Activated CD4-positive, alpha-beta T cell treated with anti-CD3 and anti-CD28 coated beads, Interleukin-2, amount 10 ng/mL, durations not matched to agents 7 days and 5 days (primary cell): ENCODE results near the gene ATAD2B. TPM values are rescaled to one million over a fixed set of nuclear protein-coding genes. Genes with fewer than 3 reads are reported as not detected.

Source experiments
- CTCF ChIA-PET: fragments of 350-600 bp; sonication (Branson Sonifier 250); formaldehyde crosslinking; loops from one replicate; lab custom pipeline; 2021; ENCODE audit warnings: antibody characterized with exemption; lab: Charles Lee
- POLR2A ChIA-PET: fragments of 350-600 bp; sonication (Branson Sonifier 250); formaldehyde crosslinking; loops from one replicate; lab custom pipeline; 2021; ENCODE audit warnings: antibody characterized with exemption; lab: Charles Lee
- DNase-seq: peaks from one replicate; pipeline ENCODE4 v3.0.0-alpha.2; 2020
- H3K27ac Mint-ChIP-seq: one replicate; pipeline ENCODE4 v1.8.0; 2021; ENCODE audit warnings: mild to moderate bottlenecking, moderate library complexity, mixed read lengths
- H3K27me3 Mint-ChIP-seq: one replicate; pipeline ENCODE4 v1.8.0; 2021; ENCODE audit warnings: mixed read lengths
- H3K36me3 Mint-ChIP-seq: one replicate; pipeline ENCODE4 v1.8.0; 2021; ENCODE audit warnings: low read depth, mixed read lengths
- H3K4me1 Mint-ChIP-seq: one replicate; pipeline ENCODE4 v1.8.0; 2021; ENCODE audit warnings: mixed read lengths
- H3K4me3 Mint-ChIP-seq: one replicate; pipeline ENCODE4 v1.8.0; 2021; ENCODE audit warnings: mild to moderate bottlenecking, moderate library complexity, mixed read lengths
- H3K9me3 Mint-ChIP-seq: one replicate; pipeline ENCODE4 v1.8.0; 2021; ENCODE audit warnings: mixed read lengths
- total RNA-seq, 2 experiments: library from RNA; stranded (reverse); gene quantifications; one replicate each; pipeline ENCODE4 v1.2.3, GENCODE V29; 2021

The ATAD2B gene
- total RNA-seq, 2 experiments from 2014 or later, result 24.7 to 25.6 TPM

GRCh38 chr2:23709311-23709710 lies 217.6 kb downstream of the ATAD2B start:
- Mint-ChIP-seq H3K27me3 (no peaks in the 10 kb centered on the region), H3K36me3 (no peaks in the 10 kb centered on the region), H3K27ac (no peak overlapping the region), H3K9me3 (no peaks in the 10 kb centered on the region), H3K4me3 (no peak overlapping the region), H3K4me1 (no peaks in the 10 kb centered on the region)
- DNase-seq, result no peak
- ChIA-PET CTCF (no interaction called here), POLR2A (no interaction called here)

- Mint-ChIP-seq H3K4me3 (no peak overlapping the region), H3K27ac (no peak overlapping the region), H3K9me3 (no peaks in the 10 kb centered on the region), H3K36me3 (no peaks in the 10 kb centered on the region), H3K4me1 (no peaks in the 10 kb centered on the region), H3K27me3 (no peaks in the 10 kb centered on the region)
- DNase-seq, result no peak
- POLR2A ChIA-PET, result no interaction called here
- CTCF ChIA-PET, result no interaction called here
Observed at GRCh38 chr2:23708771-23709170, 218.2 kb downstream of the ATAD2B start.

- Mint-ChIP-seq H3K9me3 (no peaks in the 10 kb centered on the region), H3K4me1 (no peaks in the 10 kb centered on the region), H3K27ac (no peak overlapping the region), H3K36me3 (no peaks in the 10 kb centered on the region), H3K4me3 (no peak overlapping the region), H3K27me3 (no peaks in the 10 kb centered on the region)
- ChIA-PET CTCF (no interaction called here), POLR2A (interaction anchor here (1.0 kb wide), 1 partner anchor 13 kb away, joined by 3 read pairs; no protein-coding TSS in a partner anchor)
- DNase-seq, result no peak
Observed at GRCh38 chr2:23707096-23707495, 219.8 kb downstream of the ATAD2B start.

- Mint-ChIP-seq H3K4me1 (no peaks in the 10 kb centered on the region), H3K27ac (no peak overlapping the region), H3K4me3 (no peak overlapping the region), H3K9me3 (no peaks in the 10 kb centered on the region), H3K27me3 (no peaks in the 10 kb centered on the region), H3K36me3 (no peaks in the 10 kb centered on the region)
- DNase-seq, result no peak
- ChIA-PET CTCF (no interaction called here), POLR2A (interaction anchor here (1.0 kb wide), 1 partner anchor 14 kb away, joined by 3 read pairs; no protein-coding TSS in a partner anchor)
Observed at GRCh38 chr2:23706613-23707078, 220.3 kb downstream of the ATAD2B start.

DNA sequence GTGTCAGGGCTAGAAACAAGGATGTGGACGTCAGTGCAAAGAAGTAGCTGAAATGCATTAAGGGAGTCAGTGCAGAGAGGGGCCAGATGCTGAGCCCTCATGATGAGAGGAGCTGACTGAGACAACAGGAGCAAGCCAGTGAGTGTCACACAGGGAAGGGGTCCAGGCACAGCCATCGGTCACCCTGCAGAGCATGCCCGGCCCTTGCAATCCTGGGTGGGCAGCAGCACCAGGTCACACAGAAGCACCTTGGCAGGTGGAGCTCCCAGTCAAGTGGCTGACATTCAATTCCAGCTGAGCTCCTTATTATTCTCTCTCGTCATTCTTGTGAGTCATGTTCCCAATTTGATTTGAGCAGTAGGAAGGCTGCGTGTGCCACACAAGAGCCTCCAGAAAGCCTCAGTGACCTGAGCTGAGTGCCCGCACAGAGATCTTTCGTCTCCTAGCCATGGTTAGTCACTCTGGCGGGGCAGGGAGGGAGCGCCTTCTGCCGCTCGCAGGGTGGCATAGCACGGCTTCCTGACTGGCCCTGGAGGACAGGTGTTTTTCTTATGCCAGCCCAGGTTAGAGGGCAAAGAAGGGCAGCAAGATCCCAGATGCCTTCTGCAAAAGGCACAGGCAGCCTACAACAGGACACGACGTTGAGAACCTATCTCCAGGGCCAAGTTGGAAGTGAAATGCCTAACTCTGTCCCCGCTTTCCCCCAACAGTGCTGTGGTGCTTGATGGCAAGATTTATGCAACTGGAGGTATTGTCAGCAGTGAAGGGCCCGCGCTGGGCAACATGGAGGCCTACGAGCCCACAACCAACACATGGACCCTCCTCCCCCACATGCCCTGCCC lies 220.9 kb downstream of the ATAD2B start:
- Mint-ChIP-seq H3K36me3 (no peaks in the 10 kb centered on the region), H3K4me1 (no peaks in the 10 kb centered on the region), H3K27ac (no peak overlapping the region), H3K9me3 (no peaks in the 10 kb centered on the region), H3K4me3 (no peak overlapping the region), H3K27me3 (no peaks in the 10 kb centered on the region)
- POLR2A ChIA-PET, result no interaction called here
- CTCF ChIA-PET, result no interaction called here
- no peak for DNase-seq

DNA sequence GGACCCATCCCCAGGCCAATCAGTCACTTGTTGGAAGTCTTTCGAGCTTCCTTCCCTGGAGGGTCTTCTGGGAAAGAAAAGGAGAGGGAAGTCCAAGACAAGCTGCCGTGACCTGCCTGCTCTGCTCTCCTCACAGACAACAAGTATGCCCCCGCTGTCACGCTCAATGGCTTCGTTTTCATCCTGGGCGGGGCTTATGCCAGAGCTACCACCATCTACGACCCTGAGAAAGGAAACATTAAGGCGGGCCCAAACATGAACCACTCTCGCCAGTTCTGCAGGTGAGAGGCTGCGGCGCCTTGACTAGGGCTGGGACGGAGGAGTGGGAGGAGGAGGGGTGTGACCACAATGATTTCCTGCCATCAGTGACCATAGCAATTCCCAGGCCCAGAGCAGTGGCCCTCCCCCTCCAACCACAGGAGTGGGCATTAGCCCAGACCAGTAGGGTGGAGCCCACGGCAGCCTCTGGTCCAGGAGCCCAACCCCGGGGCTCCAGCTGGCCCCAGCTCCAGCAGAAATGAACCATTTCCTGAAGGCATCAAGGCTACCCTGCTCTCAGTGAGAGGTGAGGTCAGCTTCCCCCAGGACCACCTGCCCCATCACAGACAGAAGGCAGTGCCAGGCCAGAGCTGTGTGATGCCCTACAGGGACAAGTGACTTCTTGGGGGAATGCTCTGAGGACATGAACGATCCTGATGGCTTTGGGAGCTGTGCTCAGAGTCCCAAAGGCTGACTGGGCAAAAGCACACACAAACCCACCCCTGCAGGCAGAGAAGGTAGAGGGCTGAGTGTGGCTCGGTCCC lies 223.1 kb downstream of the ATAD2B start:
- H3K4me1 Mint-ChIP-seq, result no peaks in the 10 kb centered on the region
- no peak overlapping the region for H3K27ac Mint-ChIP-seq
- H3K9me3 Mint-ChIP-seq, result no peaks in the 10 kb centered on the region
- ChIA-PET POLR2A (no interaction called here), CTCF (interaction anchor here (0.5 kb wide), 1 partner anchor 258 kb away, joined by 3 read pairs; no protein-coding TSS in a partner anchor)
- no peaks in the 10 kb centered on the region for H3K36me3 Mint-ChIP-seq
- no peaks in the 10 kb centered on the region for H3K27me3 Mint-ChIP-seq
- no peak overlapping the region for H3K4me3 Mint-ChIP-seq
- no peak for DNase-seq

DNA sequence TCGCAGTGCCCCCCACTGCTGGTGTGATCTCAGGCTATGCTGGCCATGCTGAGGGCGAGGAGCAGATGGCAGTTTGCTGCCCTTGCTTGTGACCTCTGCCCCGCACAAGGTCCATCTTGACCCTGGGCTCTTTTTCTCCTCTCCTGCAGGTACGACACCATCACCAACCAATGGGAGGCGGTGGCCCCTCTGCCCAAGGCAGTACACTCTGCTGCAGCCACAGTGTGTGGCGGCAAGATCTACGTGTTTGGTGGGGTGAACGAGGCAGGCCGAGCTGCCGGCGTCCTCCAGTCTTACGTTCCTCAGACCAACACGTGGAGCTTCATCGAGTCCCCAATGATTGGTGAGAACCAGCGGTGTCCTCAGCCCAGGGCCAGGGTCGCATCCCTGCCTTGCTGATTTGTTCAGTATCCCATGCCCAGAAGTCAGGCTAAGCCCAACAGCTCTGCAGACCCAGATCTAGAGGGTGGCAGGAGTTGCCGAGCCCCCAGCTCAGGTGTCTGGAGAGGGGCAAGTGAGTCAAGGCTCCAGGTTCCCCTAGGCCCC lies 223.8 kb downstream of the ATAD2B start:
- CTCF ChIA-PET, result no interaction called here
- no peak for DNase-seq
- Mint-ChIP-seq H3K27ac (no peak overlapping the region), H3K4me3 (no peak overlapping the region), H3K27me3 (no peaks in the 10 kb centered on the region), H3K36me3 (no peaks in the 10 kb centered on the region), H3K9me3 (no peaks in the 10 kb centered on the region), H3K4me1 (no peaks in the 10 kb centered on the region)
- POLR2A ChIA-PET, result no interaction called here

DNA sequence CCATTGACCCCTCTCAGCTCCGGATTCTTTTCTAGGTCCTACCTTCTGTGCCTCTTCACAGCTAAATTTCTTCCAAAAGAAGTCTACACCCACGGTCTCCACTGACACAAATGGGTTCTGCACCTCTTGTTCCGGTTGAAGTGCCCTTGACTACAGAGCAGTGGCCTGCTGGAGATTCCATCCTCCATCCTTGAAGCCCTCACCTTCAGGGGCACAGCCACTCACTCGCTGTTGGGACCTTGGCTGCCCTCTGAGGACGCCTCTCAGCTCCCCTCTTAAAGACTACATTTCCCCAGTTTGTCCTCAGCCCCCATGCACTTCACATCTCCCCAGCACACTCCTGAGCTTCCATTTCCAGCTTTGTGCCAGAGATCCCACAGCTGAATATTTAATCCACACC lies 226.3 kb downstream of the ATAD2B start:
- CTCF ChIA-PET, result no interaction called here
- no peaks in the 10 kb centered on the region for H3K36me3 Mint-ChIP-seq
- POLR2A ChIA-PET, result no interaction called here
- H3K27ac Mint-ChIP-seq, result no peak overlapping the region
- no peak for DNase-seq
- no peaks in the 10 kb centered on the region for H3K9me3 Mint-ChIP-seq
- H3K27me3 Mint-ChIP-seq, result no peaks in the 10 kb centered on the region
- no peaks in the 10 kb centered on the region for H3K4me1 Mint-ChIP-seq
- H3K4me3 Mint-ChIP-seq, result no peak overlapping the region

DNA sequence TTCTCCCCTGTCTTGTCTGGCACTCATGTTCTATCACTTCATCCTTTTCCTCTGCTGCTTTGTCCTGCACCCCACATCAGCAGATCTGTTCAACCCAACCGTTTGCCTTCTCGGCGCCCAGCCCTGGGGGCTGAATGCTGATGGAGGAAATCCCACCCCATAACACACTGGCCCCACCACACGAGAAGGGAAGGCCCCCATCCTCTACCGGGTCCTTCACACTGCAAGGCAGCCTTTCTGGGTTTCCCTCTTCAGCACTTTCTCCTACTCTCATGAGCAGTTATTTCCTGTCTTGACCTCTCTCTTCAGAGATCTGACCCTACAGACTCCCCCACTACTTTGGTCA lies 227.4 kb downstream of the ATAD2B start:
- POLR2A ChIA-PET, result no interaction called here
- no peaks in the 10 kb centered on the region for H3K4me1 Mint-ChIP-seq

DNA sequence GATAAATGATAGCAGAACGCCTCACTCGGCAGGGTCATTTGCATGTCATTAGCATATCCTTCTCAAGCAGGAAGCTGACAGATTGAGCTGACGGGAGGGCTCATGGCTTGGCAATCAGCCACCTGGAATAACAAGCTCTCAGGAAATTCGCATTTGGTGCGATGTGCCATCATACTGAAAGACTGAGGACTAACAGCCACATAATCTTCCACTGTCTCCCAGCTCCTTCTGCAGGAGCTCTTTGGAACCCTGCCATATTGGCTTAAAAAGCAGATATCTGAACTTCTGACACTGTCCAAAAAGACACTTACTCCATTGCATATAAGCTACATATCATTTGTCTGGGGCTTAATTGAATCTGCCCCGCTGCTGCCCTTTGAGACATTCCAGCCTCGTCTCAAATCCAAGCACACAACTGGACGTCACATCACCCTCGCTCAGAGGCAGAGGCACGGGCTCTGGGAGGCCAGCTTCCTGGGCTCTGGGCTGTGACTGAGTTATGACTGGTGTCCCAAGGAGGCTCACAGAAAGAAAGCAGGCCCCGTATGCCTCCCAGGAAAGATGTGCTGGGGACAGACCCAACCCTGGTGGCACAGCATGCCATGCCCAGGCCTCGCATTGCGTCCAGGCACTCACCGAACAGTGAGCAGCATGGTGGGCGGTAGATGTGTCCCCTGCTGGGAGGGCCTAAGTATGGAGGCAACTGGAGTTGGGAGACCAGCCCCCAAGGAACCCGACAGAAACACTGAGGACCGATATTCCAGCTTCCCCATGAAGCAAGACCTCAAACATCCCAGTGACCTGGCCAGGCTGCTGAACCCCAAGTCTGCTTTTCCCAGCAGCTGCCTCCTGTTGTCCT lies 228.0 kb downstream of the ATAD2B start:
- H3K4me1 Mint-ChIP-seq, result no peaks in the 10 kb centered on the region
- no peak overlapping the region for H3K27ac Mint-ChIP-seq
- DNase-seq, result no peak
- H3K9me3 Mint-ChIP-seq, result no peaks in the 10 kb centered on the region
- no peaks in the 10 kb centered on the region for H3K27me3 Mint-ChIP-seq
- no peaks in the 10 kb centered on the region for H3K36me3 Mint-ChIP-seq
- POLR2A ChIA-PET, result no interaction called here
- no peak overlapping the region for H3K4me3 Mint-ChIP-seq
- CTCF ChIA-PET, result interaction anchor here (1.0 kb wide), 1 partner anchor 105 kb away, joined by 3 read pairs; no protein-coding TSS in a partner anchor

More for the DNA sequence above, 227.4 kb downstream of the ATAD2B start:
- Mint-ChIP-seq H3K36me3 (no peaks in the 10 kb centered on the region), H3K9me3 (no peaks in the 10 kb centered on the region), H3K4me3 (no peak overlapping the region), H3K27ac (no peak overlapping the region), H3K27me3 (no peaks in the 10 kb centered on the region)
- DNase-seq, result no peak
- CTCF ChIA-PET, result no interaction called here
